Panc1 (cell line): ENCODE data around the gene HSF5. TPM values are rescaled to one million over a fixed set of nuclear protein-coding genes. Genes with fewer than 3 reads are reported as not detected.

Experiments
- ATAC-seq: fragments of 200-7000 bp; cut with Tn5 transposase; 2 replicates; pipeline ENCODE4 v1.9.1; 2020; ENCODE audit warnings: mild to moderate bottlenecking, moderate library complexity
- BruUV-seq: library from RNA; stranded (reverse); fragments of 400-500 nt; replicated peaks from 2 replicates; lab custom pipeline; 2021; lab: Mats Ljungman, UMichigan
- CTCF ChIA-PET: fragments of 300-600 bp; sonication (Branson Sonifier 250); formaldehyde crosslinking; loops from one replicate; lab custom pipeline; 2022; ENCODE audit warnings: antibody characterized with exemption; lab: Charles Lee
- POLR2A ChIA-PET: fragments of 300-600 bp; sonication (Branson Sonifier 250); formaldehyde crosslinking; loops from one replicate; lab custom pipeline; 2022; ENCODE audit warnings: antibody characterized with exemption; lab: Charles Lee
- DNase-seq: peaks from one replicate; pipeline ENCODE4 v3.0.0-alpha.2; 2010; ENCODE audit warnings: low read depth, low spot score
- H3K27ac ChIP-seq: 2 replicates; pipeline ENCODE4 v1.5.1; 2011; ENCODE audit warnings: mild to moderate bottlenecking, low read length, inconsistent platforms
- H3K27me3 ChIP-seq: fragments of 200-500 bp; sonication (Bioruptor generic); 2 replicates; pipeline ENCODE4 v1.6.0; 2014; ENCODE audit warnings: low read length, inconsistent platforms; ENCODE audit not compliant: control insufficient read depth, insufficient read depth
- H3K36me3 ChIP-seq: fragments of 200-500 bp; sonication (Bioruptor generic); 2 replicates; pipeline ENCODE4 v1.5.1; 2014; ENCODE audit warnings: inconsistent platforms, mild to moderate bottlenecking, low read length, moderate library complexity; ENCODE audit not compliant: control insufficient read depth, insufficient read depth
- H3K4me1 ChIP-seq: 2 replicates; pipeline ENCODE4 v1.5.1; 2011; ENCODE audit warnings: inconsistent platforms, mild to moderate bottlenecking, low read length, moderate library complexity; ENCODE audit not compliant: control insufficient read depth, insufficient read depth
- H3K4me3 ChIP-seq, 2 experiments: 2 replicates each; pipeline ENCODE4 v1.5.1; 2011 to 2012; ENCODE audit warnings: low read depth in 2 of 2, low read length in 2 of 2, mild to moderate bottlenecking in 2 of 2, inconsistent platforms in 1 of 2, moderate library complexity in 1 of 2
- H3K9me3 ChIP-seq: fragments of 200-500 bp; sonication (Bioruptor generic); 2 replicates; pipeline ENCODE4 v1.5.1; 2014; ENCODE audit warnings: low read depth, mild to moderate bottlenecking, inconsistent platforms, low read length, moderate library complexity; ENCODE audit not compliant: control insufficient read depth, insufficient read depth
- POLR2AphosphoS5 ChIP-seq: IDR thresholded peaks from 2 replicates; pipeline ENCODE4 v1.6.1; 2012; ENCODE audit warnings: mild to moderate bottlenecking, low read depth, low read length, moderate library complexity
- SIN3A ChIP-seq: IDR thresholded peaks from 2 replicates; pipeline ENCODE4 v1.6.1; 2012; ENCODE audit warnings: low read depth, mild to moderate bottlenecking, low read length, moderate library complexity, borderline replicate concordance; ENCODE audit not compliant: insufficient read depth
- TCF7L2 ChIP-seq: IDR thresholded peaks from 2 replicates; pipeline ENCODE4 v1.6.1; 2011; ENCODE audit warnings: mild to moderate bottlenecking, low read depth, low read length, inconsistent platforms
- in situ Hi-C: cut with HindIII; loops from 2 replicates; pipeline ENCODE4 v1.10.0; 2016; ENCODE audit warnings: low sequenced_read_pairs, low pct_unique_long_range_greater_than_20kb
- intact Hi-C: fragments of 100-400 bp; cut with micrococcal nuclease; formaldehyde crosslinking; loops from one replicate; pipeline ENCODE4 v1.10.0; 2022; ENCODE audit not compliant: unreplicated experiment
- total RNA-seq: library from RNA; stranded (reverse); gene quantifications from one replicate; pipeline ENCODE4 v1.2.1, GENCODE V29; 2021; ENCODE audit not compliant: unreplicated experiment
- TF ChIP-seq, protein P1 (sequence below), 2 experiments: IDR thresholded peaks; 2 replicates each; pipeline ENCODE4 v1.6.1; 2011 to 2012; ENCODE audit warnings: low read depth in 2 of 2, control low read depth in 1 of 2, low read length in 1 of 2, mild to moderate bottlenecking in 1 of 2, moderate library complexity in 1 of 2; ENCODE audit not compliant: insufficient read depth in 1 of 2
- TF ChIP-seq, protein P2 (sequence below): fragments of 450-650 bp; IDR thresholded peaks from 2 replicates; pipeline ENCODE4 v1.5.1; 2017; ENCODE audit warnings: mild to moderate bottlenecking

Gene HSF5
- total RNA-seq, 1 experiment from 2014 or later: not detected

- no peaks in the 10 kb centered on the region for H3K9me3 ChIP-seq
- no peak for DNase-seq
- BruUV-seq: no TSS peak
- H3K27ac ChIP-seq: no peak overlapping the region
- TF ChIP-seq POLR2AphosphoS5 (no peak), TCF7L2 (no peak), SIN3A (no peak)
- TF ChIP-seq, protein P1, sequence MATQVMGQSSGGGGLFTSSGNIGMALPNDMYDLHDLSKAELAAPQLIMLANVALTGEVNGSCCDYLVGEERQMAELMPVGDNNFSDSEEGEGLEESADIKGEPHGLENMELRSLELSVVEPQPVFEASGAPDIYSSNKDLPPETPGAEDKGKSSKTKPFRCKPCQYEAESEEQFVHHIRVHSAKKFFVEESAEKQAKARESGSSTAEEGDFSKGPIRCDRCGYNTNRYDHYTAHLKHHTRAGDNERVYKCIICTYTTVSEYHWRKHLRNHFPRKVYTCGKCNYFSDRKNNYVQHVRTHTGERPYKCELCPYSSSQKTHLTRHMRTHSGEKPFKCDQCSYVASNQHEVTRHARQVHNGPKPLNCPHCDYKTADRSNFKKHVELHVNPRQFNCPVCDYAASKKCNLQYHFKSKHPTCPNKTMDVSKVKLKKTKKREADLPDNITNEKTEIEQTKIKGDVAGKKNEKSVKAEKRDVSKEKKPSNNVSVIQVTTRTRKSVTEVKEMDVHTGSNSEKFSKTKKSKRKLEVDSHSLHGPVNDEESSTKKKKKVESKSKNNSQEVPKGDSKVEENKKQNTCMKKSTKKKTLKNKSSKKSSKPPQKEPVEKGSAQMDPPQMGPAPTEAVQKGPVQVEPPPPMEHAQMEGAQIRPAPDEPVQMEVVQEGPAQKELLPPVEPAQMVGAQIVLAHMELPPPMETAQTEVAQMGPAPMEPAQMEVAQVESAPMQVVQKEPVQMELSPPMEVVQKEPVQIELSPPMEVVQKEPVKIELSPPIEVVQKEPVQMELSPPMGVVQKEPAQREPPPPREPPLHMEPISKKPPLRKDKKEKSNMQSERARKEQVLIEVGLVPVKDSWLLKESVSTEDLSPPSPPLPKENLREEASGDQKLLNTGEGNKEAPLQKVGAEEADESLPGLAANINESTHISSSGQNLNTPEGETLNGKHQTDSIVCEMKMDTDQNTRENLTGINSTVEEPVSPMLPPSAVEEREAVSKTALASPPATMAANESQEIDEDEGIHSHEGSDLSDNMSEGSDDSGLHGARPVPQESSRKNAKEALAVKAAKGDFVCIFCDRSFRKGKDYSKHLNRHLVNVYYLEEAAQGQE (IDR thresholded peaks at IDR 0.05; ENCODE audit: insufficient read depth in 1 of 2, low read depth in 2 of 2, low read length in 1 of 2): no peak
- TF ChIP-seq, protein P2, sequence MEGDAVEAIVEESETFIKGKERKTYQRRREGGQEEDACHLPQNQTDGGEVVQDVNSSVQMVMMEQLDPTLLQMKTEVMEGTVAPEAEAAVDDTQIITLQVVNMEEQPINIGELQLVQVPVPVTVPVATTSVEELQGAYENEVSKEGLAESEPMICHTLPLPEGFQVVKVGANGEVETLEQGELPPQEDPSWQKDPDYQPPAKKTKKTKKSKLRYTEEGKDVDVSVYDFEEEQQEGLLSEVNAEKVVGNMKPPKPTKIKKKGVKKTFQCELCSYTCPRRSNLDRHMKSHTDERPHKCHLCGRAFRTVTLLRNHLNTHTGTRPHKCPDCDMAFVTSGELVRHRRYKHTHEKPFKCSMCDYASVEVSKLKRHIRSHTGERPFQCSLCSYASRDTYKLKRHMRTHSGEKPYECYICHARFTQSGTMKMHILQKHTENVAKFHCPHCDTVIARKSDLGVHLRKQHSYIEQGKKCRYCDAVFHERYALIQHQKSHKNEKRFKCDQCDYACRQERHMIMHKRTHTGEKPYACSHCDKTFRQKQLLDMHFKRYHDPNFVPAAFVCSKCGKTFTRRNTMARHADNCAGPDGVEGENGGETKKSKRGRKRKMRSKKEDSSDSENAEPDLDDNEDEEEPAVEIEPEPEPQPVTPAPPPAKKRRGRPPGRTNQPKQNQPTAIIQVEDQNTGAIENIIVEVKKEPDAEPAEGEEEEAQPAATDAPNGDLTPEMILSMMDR: no peak
- no peaks in the 10 kb centered on the region for H3K36me3 ChIP-seq
- ChIA-PET CTCF (no interaction called here), POLR2A (no interaction called here)
- H3K4me1 ChIP-seq: no peaks in the 10 kb centered on the region
- no peak for ATAC-seq
- intact Hi-C loops: no loop called here
- in situ Hi-C loops: no loop called here
- no peak overlapping the region for H3K4me3 ChIP-seq
- no peaks in the 10 kb centered on the region for H3K27me3 ChIP-seq
These were observed 113.0 kb downstream of the HSF5 start for GRCh38 chr17:58375256-58375655.

DNA sequence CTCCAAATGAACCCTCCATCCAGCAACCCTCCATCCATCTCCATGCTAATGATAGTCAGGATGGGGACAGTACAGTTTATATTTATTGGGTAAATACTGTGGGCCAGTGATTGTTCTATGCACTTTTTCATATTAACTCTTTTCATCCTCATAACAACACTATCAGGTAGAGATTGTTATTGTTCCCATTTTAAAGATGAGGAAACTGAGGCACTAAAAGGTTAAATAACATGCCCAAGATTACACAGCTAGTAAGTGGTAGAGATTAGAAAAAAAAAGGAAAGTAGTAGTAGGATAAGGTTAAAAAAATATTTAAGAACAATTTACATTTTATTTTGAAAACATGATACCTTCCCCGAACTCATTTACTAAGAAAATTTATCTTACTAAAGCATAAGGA lies 114.3 kb downstream of the HSF5 start:
- no TSS peak for BruUV-seq
- in situ Hi-C loops (no loop called here), intact Hi-C loops (no loop called here)
- Histone ChIP-seq H3K27ac (no peak overlapping the region), H3K4me1 (no peaks in the 10 kb centered on the region), H3K9me3 (no peaks in the 10 kb centered on the region), H3K36me3 (no peaks in the 10 kb centered on the region), H3K27me3 (no peaks in the 10 kb centered on the region), H3K4me3 (no peak overlapping the region)
- DNase-seq (no peak), ATAC-seq (no peak)
- POLR2A ChIA-PET: interaction anchor here (0.7 kb wide), 1 partner anchor 885 kb away, joined by 3 read pairs; no protein-coding TSS in a partner anchor
- CTCF ChIA-PET: no interaction called here
- TF ChIP-seq TCF7L2 (no peak), SIN3A (no peak), POLR2AphosphoS5 (no peak)
- TF ChIP-seq, protein P2: no peak
- TF ChIP-seq, protein P1 (IDR thresholded peaks at IDR 0.05; ENCODE audit: insufficient read depth in 1 of 2, low read depth in 2 of 2, low read length in 1 of 2): no peak
